Effector memory CD8-positive, alpha-beta T cell (primary cell): ENCODE results near the gene MEIS1.

Experiments used
- ATAC-seq: fragments of 150-1000 bp; cut with Tn5 transposase; replicated peaks from 2 replicates; pipeline ENCODE4 v1.10.0; 2021; ENCODE audit warnings: mild to moderate bottlenecking, moderate library complexity
- DNase-seq, 3 experiments: peaks; one replicate each; pipeline ENCODE4 v3.0.0; 2021
- H3K27ac Mint-ChIP-seq, 2 donors: one replicate each; pipeline ENCODE4 v1.8.0; 2022; ENCODE audit warnings: mild to moderate bottlenecking in 2 of 2, mixed read lengths in 2 of 2, moderate library complexity in 2 of 2
- H3K27me3 Mint-ChIP-seq, 2 donors: one replicate each; pipeline ENCODE4 v1.8.0; 2022; ENCODE audit warnings: mixed read lengths in 2 of 2
- H3K36me3 Mint-ChIP-seq: one replicate; pipeline ENCODE4 v1.8.0; 2022; ENCODE audit warnings: mild to moderate bottlenecking, moderate library complexity, mixed read lengths; ENCODE audit not compliant: insufficient read depth
- H3K4me1 Mint-ChIP-seq, 2 donors: one replicate each; pipeline ENCODE4 v1.8.0; 2022; ENCODE audit warnings: low read depth in 2 of 2, mixed read lengths in 2 of 2
- H3K4me3 Mint-ChIP-seq, 2 donors: one replicate each; pipeline ENCODE4 v1.8.0; 2022; ENCODE audit warnings: mild to moderate bottlenecking in 2 of 2, mixed read lengths in 2 of 2, moderate library complexity in 2 of 2
- H3K9me3 Mint-ChIP-seq, 2 donors: one replicate each; pipeline ENCODE4 v1.8.0; 2022; ENCODE audit warnings: mixed read lengths in 2 of 2

Gene MEIS1

DNA sequence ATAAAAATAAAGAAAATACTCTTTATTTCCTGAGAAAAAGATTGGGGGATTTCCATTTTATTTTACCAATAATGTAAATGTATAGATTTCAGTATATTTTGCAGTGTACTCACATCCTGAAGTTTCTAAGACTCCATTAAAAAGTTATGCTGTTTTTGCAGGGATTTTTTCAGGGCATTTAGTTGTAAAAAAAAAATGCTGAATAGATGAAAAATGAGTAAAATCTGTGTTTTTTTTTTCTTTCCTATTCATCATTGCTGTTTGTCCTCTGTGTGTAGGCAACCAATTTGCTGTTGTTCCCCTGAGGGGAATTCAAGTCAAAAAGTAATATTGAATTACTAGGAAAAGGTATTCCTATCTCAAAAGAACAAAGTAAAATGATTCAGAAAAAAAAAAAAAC, 66.3 kb downstream of the MEIS1 start:
- Mint-ChIP-seq H3K27me3 (no peaks in the 10 kb centered on the region), H3K4me1 (no peaks in the 10 kb centered on the region), H3K4me3 (no peak overlapping the region), H3K27ac (no peak overlapping the region), H3K36me3 (no peaks in the 10 kb centered on the region), H3K9me3 (peaks cover 0 to 1% of the 10 kb centered on the region in 2 donors)
- ATAC-seq: no peak
- DNase-seq: no peak

DNA sequence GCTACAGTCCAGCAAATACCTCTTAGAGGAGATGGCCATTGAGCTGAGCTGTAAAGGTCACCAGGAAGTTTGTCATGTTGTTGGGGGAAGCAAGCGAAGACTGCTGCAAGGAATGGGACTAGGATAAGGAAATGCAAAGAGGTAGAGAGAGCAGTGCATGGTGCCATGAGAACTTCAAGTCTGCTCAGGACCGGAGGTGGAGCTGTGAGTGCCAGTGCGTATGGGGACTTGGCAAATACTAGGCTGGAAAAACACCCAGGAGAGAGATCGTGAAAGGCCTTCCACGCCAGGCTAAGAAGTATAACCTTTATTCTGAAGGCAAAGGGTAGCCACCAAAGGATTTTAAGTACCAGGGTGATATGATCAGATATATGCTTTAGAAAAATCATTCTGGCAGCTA, 71.3 kb downstream of the MEIS1 start:
- no peaks in the 10 kb centered on the region for H3K27me3 Mint-ChIP-seq
- no peaks in the 10 kb centered on the region for H3K4me1 Mint-ChIP-seq
- no peak overlapping the region for H3K4me3 Mint-ChIP-seq
- peaks cover 0 to 5% of the 10 kb centered on the region in 2 donors for H3K9me3 Mint-ChIP-seq
- no peaks in the 10 kb centered on the region for H3K36me3 Mint-ChIP-seq
- no peak overlapping the region for H3K27ac Mint-ChIP-seq
- no peak for ATAC-seq
- DNase-seq: no peak

DNA sequence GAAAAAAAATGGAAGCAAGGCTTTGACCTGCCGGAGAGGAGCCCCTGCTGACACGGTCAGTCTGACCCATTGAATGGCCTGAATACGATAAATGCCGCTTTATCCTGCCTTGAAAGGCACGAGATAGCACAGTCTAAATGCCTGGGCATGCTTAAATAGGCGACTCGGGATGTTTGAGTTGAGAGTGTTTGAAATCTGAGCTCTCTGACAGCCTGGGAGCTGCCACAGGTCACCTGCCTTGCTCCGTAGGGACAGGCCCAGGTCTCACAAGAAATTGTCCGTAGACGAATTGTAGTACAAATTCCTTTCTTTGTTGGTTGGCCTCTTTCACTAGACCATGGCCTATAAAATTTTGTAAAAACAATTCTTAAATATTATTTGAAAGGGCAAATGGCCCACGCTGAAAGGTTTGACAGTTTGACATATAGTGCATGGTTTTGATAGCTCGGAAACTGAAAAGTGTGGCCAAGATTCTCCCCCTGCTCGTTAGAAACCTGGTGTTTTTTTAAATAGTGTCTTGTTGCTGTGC, 72.8 kb downstream of the MEIS1 start:
- Mint-ChIP-seq H3K9me3 (peaks cover 0 to 5% of the 10 kb centered on the region in 2 donors), H3K36me3 (no peaks in the 10 kb centered on the region), H3K27me3 (no peaks in the 10 kb centered on the region), H3K4me3 (no peak overlapping the region), H3K27ac (no peak overlapping the region), H3K4me1 (no peaks in the 10 kb centered on the region)
- DNase-seq (no peak), ATAC-seq (no peak)

DNA sequence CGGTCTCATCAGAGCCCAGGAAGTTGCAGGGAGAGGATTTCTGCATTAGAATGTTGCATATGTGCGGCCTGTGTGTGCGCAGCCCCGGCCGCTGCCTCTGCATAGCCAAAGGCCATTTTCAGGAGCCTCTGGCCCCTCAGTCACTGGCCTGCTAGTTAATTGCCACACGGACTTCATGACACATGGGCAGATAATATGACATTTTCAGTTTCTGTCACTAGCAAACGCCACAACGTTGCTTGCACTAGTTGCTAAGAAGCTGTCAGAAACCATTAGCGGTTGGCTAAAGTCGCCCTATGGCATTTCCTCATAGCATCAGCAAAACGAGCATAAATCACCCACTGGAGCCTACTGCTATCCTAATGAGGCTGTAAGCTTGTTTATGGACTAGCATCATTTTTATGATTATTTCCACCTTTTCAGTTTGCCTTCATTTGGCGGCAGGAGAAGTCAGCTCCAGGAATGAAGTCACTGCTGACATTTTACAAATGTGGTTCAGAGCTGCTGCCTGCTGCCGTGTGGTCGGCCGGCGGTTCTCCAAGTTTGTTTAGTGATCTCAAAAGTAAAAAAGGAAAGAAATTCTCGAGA, 73.7 kb downstream of the MEIS1 start:
- Mint-ChIP-seq H3K4me3 (no peak overlapping the region), H3K36me3 (no peaks in the 10 kb centered on the region), H3K9me3 (peaks cover 0 to 5% of the 10 kb centered on the region in 2 donors), H3K27ac (no peak overlapping the region), H3K27me3 (no peaks in the 10 kb centered on the region), H3K4me1 (no peaks in the 10 kb centered on the region)
- DNase-seq (no peak), ATAC-seq (no peak)

DNA sequence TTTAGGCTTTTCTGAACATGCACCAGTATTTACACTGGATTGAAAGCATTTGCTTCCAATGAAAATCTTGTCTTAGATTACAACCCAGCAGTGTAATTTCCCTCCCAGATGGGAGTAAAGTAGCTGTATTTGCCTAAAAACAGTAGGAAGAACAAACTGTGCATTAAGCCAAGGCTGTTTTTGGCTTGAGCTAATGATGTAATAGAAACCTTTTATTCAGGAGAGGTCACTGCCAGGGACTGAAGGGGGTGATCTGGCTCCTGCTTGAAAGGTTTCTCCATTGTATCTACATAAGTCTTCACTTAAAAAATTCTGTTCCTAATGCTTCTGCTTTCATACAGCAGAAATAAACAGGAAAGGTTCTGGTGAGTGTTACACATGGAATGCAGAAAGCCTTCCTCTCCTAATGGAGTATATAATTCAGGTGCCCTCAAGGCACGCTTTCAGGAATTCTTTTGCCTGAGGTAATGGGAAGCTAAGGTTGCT, 74.4 kb downstream of the MEIS1 start:
- Mint-ChIP-seq H3K4me1 (no peaks in the 10 kb centered on the region), H3K4me3 (no peak overlapping the region), H3K27ac (no peak overlapping the region), H3K36me3 (no peaks in the 10 kb centered on the region), H3K27me3 (no peaks in the 10 kb centered on the region), H3K9me3 (peaks cover 0 to 5% of the 10 kb centered on the region in 2 donors)
- DNase-seq (no peak), ATAC-seq (no peak)

DNA sequence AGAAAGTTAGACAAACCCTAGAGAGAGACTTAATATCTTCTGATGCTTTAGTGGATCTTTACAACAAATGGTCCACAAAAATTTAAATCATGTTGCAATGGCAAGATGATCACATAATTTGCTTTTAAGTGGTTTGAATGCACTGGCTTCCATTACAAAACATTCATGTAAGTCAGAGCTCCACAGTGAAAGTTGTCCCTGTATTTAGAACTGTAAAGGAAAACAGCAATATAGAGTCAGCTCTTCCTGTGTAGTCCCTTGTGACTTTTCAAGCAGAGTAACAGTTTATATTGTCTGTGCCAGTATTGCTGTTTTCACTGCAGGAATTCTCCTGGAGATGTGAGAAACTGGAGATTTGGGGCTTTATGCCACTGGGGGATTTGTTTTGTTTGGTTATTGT, 77.7 kb downstream of the MEIS1 start:
- H3K9me3 Mint-ChIP-seq: peaks cover 0 to 5% of the 10 kb centered on the region in 2 donors
- no peaks in the 10 kb centered on the region for H3K4me1 Mint-ChIP-seq
- no peak for ATAC-seq
- H3K36me3 Mint-ChIP-seq: no peaks in the 10 kb centered on the region
- no peaks in the 10 kb centered on the region for H3K27me3 Mint-ChIP-seq
- no peak overlapping the region for H3K4me3 Mint-ChIP-seq
- DNase-seq: no peak
- no peak overlapping the region for H3K27ac Mint-ChIP-seq

DNA sequence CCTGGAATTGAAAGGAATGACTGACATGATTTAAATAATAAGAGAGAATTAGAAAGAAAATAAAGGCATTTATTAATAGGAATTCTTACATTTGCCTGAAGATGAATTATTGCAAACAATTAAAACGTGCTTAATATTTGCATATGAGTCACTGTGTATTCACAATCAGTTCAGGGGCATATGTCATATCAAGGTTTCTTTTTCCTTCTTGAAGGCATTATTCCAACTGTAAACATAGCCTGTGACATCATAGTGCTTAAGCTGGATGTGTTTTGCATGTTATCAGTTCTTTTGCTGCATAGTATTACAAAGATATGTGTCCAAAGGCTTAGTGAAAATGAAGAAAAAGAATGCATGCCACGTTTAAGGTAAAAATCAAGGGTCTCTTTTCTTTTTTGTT, 80.8 kb downstream of the MEIS1 start:
- no peaks in the 10 kb centered on the region for H3K4me1 Mint-ChIP-seq
- H3K36me3 Mint-ChIP-seq: no peaks in the 10 kb centered on the region
- H3K9me3 Mint-ChIP-seq: no peaks in the 10 kb centered on the region
- no peak overlapping the region for H3K4me3 Mint-ChIP-seq
- no peak for DNase-seq
- no peak overlapping the region for H3K27ac Mint-ChIP-seq
- H3K27me3 Mint-ChIP-seq: no peaks in the 10 kb centered on the region
- ATAC-seq: no peak

DNA sequence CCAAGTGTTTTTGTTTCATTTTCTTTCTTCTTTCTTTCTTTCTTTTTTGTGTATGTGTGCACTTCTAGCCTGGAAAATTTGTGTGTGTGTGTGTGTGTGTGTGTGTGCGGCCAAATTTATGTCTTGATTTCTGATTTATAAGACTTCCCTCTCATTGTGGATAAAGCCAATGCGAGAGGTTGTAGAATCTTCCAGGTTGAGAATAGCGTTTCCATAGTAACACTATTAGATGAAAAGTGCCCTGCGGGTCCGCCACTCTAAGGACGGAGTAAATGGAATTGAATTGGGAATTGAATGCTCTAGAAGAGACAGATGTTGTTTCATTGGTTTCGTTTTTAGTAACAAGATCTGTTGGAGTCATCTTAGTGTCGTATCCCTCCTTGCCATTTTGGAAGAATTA, 81.6 kb downstream of the MEIS1 start:
- H3K27ac Mint-ChIP-seq: no peak overlapping the region
- no peaks in the 10 kb centered on the region for H3K36me3 Mint-ChIP-seq
- H3K4me1 Mint-ChIP-seq: no peaks in the 10 kb centered on the region
- DNase-seq (no peak), ATAC-seq (no peak)
- no peak overlapping the region for H3K4me3 Mint-ChIP-seq
- no peaks in the 10 kb centered on the region for H3K27me3 Mint-ChIP-seq
- H3K9me3 Mint-ChIP-seq: no peaks in the 10 kb centered on the region

DNA sequence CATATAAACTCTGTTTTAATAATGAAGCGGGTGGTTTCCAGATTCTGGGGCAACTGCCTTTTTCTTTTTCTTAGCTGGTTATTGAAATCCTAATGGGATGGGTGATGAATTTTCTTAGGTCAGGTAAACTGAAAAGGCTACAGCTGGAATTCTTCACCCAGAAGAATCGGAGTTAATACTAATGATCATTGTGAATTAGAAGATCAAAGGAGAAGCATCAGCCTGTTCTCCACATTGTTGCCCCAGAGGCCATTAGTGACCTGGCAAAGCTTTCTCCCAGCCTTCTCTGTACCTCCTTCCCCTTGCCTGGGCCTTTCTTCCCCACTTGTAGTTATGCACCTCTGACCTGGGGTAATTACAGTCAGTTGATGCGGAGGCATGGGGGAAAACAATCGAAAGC, 82.8 kb downstream of the MEIS1 start:
- H3K9me3 Mint-ChIP-seq: peaks cover 3 to 10% of the 10 kb centered on the region in 2 donors
- H3K27me3 Mint-ChIP-seq: no peaks in the 10 kb centered on the region
- no peaks in the 10 kb centered on the region for H3K4me1 Mint-ChIP-seq
- no peak for DNase-seq
- no peak for ATAC-seq
- H3K4me3 Mint-ChIP-seq: no peak overlapping the region
- no peaks in the 10 kb centered on the region for H3K36me3 Mint-ChIP-seq
- H3K27ac Mint-ChIP-seq: no peak overlapping the region

DNA sequence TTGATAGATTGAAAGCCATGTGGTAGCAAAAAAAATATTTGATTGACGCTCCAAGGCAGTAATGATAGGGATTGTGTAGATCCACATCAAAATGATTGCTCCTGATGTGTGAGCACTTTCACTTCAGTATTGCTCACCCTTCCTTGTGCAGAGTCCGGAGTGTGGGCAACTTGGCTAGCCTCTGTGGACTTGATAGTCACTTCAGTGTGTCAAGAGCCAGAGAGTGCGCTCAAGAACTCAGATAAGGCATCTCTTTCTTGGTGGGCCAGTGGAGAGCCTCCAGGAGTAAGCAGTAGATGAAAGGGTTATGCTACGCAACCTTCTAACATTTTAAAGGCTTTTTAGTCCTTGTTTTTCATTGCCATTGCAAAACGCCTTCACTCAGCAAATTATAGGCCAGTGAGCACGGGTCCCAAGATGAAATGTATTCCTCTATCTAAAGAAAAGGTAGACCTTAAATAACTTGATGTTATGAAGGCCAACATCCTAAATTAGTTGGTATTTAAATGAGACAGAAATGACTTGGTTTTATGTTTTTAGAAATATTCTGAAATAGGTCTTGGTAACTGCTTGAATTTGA, 84.4 kb downstream of the MEIS1 start:
- H3K4me1 Mint-ChIP-seq: no peaks in the 10 kb centered on the region
- no peak overlapping the region for H3K4me3 Mint-ChIP-seq
- H3K27me3 Mint-ChIP-seq: no peaks in the 10 kb centered on the region
- no peaks in the 10 kb centered on the region for H3K36me3 Mint-ChIP-seq
- H3K27ac Mint-ChIP-seq: no peak overlapping the region
- ATAC-seq (no peak), DNase-seq (no peak)
- H3K9me3 Mint-ChIP-seq: peaks cover 3 to 10% of the 10 kb centered on the region in 2 donors

DNA sequence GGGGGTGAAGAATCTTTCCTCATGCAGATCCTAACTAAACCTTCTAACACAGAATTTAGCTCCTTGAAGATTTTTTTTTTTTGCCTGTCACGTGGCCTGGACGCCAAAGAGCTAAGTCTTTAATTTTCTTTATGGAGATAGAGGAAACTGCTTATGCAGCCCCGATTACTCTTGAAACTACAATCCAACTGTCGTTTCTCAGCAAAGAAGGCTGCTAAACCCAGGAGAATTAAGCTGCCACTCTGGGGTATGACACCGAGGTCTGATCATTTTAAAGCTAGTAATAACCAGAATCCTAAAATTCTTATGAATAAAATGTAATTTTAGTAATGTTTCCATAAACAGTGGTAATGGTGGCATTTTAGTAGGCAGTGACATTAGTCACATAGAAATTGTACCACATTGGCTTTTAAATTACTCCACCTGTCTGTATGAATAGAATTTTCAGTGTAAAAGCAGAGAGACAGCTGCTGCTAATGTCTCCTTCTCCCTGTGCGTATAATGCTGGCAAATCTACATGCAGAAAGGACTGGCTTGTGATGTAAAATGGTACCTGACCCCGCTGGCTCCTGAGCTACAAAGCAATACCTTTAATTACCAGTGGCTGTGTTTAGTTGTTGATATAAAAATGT, 86.5 kb downstream of the MEIS1 start:
- no peak overlapping the region for H3K27ac Mint-ChIP-seq

DNA sequence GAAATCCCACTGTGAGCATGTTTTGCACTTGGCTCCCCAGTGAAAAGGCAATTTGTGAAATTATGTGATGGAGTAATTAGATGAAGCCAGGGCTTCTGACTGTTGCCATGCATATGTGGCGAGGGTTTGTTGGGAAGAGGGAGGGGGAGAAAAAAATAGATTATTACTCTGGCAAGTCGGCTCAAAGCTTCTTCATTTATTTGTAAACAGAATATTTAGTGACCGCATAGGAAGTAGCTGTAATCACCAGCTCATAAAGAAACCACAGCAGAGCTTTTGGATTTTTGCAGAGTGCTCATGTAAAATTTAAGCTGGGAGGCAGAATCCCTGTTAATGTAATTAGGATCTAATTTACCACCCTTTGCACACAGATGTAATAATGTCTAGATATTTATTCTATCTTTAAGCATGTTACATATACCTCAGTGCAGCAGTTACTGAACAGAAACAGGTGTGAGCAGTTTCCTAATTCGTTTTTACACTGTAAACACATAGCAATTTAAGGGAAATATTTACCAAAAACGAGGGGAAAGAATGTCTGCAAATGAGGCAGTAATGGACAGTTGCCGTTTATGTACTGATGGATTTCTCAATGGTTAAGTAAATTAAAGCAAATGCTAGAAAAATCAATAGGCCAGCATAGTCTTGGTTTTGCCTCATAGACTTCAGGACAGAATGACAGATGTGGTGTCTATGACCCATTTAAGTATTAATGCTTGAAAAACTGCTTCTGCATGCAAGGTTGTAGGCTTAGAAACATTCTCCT, 87.9 kb downstream of the MEIS1 start:
- H3K9me3 Mint-ChIP-seq: peaks cover 3 to 10% of the 10 kb centered on the region in 2 donors
- no peaks in the 10 kb centered on the region for H3K36me3 Mint-ChIP-seq
- DNase-seq: no peak
- H3K27ac Mint-ChIP-seq: no peak overlapping the region
- no peaks in the 10 kb centered on the region for H3K27me3 Mint-ChIP-seq
- H3K4me3 Mint-ChIP-seq: no peak overlapping the region
- H3K4me1 Mint-ChIP-seq: no peaks in the 10 kb centered on the region
- no peak for ATAC-seq

More for the DNA sequence above, 86.5 kb downstream of the MEIS1 start:
- Mint-ChIP-seq H3K9me3 (peaks cover 3 to 10% of the 10 kb centered on the region in 2 donors), H3K4me3 (no peak overlapping the region), H3K4me1 (no peaks in the 10 kb centered on the region), H3K27me3 (no peaks in the 10 kb centered on the region), H3K36me3 (no peaks in the 10 kb centered on the region)
- no peak for DNase-seq
- no peak for ATAC-seq

DNA sequence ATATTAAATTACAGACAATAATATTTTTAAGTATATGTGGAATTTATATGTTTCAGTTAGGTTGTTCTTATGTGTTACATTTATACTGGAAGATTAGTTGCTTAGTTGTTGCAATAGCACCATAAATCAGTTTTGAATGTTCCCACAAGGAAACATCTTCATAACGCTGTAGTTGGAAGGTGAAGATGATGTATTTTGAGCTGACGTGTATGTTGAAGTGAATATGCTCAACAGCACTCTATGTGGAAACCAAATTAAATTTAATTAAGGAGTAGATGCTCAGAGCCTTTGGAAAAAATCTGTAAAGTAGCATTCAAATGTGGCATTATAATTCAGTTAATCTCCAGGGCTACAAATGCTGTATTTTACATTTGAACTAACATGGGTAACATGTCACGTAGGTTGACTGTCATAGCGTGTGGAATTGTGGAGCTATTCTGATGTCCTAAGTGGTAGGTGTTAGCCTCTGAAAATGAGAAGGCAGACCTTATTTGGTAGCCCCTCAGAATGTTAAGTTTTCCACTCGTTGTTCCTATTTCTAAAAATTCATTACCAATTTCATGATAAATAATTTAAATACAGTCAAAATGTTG, 88.5 kb downstream of the MEIS1 start:
- Mint-ChIP-seq H3K4me1 (no peaks in the 10 kb centered on the region), H3K9me3 (peaks cover 3 to 11% of the 10 kb centered on the region in 2 donors), H3K27ac (no peak overlapping the region), H3K36me3 (no peaks in the 10 kb centered on the region), H3K27me3 (no peaks in the 10 kb centered on the region), H3K4me3 (no peak overlapping the region)
- ATAC-seq: no peak
- DNase-seq: no peak
